Activated CD4-positive, alpha-beta T cell treated with anti-CD3 and anti-CD28 coated beads, Interleukin-2, amount 50 U/mL, for 1 hour (primary cell): ENCODE results near the gene SORBS1.

ENCODE experiments used
- DNase-seq: peaks from one replicate; pipeline ENCODE4 v3.0.0-alpha.2; 2020

Gene SORBS1

DNA sequence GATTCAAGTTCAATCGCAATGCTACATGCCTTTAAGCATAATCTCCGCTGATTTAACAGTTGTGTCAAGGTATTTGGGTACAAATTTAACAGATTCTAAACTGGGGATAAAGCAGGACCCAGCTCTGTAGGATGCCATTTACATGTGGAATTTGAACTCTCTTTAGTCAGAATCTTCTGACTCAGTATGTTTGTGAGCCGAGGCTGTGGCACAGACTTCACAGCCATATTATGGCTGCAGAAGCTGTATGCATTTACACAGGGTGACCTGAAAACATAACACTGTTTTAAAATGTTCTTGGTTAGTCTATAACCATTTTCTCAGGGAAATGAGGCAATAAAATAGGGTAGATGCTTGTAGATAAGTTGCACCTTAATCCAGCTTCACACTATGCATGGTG lies 279.1 kb downstream of the SORBS1 start:
- no peak for DNase-seq

- no peak for DNase-seq
Observed at GRCh38 chr10:95281206-95281605, 280.0 kb downstream of the SORBS1 start.

DNA sequence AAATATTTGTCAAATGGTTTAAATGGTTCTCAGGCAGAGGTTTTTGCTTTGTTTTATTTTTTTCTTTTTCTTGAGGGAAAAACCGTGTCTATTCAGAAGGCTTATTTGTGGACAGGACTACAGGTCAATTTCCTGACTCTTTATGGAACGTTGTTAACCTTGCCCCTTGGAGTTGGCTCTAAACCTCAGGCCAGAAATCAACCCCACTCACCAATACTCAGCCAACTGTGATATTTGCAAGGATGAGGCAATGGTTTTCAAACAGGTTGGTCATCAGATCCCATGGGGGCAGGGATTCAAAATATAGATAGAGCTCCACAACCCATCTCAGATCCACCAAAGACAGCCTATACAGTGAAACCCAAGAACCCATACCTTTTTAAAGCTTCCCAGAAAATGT lies 280.5 kb downstream of the SORBS1 start:
- no peak for DNase-seq

GRCh38 chr10:95279042-95279820 lies 281.9 kb downstream of the SORBS1 start:
- DNase-seq = no peak

DNA sequence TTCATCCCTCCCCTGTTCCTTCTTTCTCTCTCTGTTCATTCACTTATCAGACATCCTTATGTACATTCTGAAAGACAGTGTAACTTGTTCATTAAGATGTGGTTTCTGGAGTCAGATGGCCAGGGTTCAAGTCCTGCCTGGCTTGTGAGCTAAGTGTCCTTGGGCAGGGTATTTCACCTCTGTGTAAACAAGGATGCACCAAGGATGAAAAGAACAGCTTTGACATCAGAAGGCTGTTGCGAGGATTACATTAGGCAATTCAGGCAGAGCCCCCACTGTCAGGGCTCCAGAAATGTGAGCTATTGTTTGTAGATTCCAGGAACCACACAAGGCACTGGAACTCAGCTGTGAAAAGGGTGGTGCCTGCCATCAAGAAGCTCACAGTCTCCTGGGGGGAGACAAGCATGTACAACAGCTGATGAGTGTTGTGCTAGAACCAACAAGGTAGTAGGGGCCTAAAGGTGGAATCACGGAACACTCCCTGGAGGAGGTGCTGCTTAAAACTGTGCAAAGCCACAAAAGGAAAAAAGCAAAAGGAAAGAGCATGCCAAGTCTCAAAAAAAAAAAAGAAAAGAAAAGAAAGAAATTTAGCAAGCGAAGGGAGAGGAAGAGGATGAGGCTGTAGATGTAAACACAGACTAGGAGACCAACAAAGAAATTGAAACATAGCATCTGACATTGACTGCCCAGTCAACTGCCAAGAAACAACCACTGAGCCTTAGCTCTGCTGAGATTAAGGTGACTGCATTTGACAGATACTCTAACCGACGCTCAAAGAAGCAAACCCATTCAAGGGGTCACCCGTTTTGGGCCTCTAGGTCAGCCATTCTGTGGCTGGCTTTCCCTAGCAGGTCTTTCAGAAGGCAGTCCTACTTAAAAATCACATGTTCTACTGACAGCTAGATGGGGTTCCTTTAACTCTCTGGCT lies 282.8 kb downstream of the SORBS1 start:
- no peak for DNase-seq

DNA sequence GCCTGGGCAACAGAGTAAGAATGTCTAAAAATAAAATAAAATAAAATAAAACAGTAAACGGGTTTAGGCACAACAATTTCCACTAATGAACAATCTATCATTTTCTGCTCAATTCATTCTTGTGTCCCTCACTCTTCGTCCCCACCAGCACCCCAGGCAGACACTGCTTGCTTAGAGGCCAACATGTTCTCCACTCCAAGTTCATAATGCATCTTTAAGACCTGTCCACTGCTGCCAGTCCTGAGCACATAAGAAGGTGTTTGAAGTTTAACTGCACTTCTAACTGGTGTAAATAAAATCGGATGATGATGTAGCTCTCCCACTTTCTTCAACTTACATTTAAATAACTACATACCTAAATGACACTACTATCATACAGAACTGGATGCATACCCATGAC lies 283.6 kb downstream of the SORBS1 start:
- no peak for DNase-seq

- DNase-seq = no peak
Observed at GRCh38 chr10:95277201-95277570, 284.0 kb downstream of the SORBS1 start.

- no peak for DNase-seq
Observed at GRCh38 chr10:95276367-95277200, 284.6 kb downstream of the SORBS1 start.

DNA sequence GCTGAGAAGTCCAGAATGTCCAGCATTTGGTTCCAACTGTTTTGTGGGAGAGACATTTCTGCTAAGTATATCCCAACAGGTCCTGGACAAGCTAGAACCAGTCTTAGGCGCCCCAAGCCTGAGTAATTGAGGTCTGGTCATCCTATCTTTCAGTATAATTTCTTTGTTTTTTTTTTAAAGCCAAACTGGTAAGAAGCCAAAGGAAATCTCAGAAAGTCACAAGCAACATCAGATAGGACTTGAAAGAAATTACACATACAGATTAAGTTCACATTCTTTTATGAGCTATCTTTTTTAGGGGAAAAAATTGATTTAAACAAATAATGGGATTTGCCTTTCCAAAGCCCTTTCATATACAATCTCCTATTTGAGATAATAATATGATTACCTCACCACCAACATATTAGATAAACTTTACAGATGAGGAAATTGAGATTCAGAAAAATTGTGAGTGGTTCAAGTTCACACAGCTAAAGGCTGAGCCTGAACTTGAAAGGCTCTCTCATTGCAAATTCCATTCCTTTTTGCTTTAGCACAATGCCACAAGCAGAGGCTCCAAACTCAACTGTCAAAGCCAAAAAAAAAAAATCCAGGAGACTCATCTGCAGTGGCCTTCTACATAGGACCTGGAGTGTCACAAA lies 285.3 kb downstream of the SORBS1 start:
- no peak for DNase-seq

DNA sequence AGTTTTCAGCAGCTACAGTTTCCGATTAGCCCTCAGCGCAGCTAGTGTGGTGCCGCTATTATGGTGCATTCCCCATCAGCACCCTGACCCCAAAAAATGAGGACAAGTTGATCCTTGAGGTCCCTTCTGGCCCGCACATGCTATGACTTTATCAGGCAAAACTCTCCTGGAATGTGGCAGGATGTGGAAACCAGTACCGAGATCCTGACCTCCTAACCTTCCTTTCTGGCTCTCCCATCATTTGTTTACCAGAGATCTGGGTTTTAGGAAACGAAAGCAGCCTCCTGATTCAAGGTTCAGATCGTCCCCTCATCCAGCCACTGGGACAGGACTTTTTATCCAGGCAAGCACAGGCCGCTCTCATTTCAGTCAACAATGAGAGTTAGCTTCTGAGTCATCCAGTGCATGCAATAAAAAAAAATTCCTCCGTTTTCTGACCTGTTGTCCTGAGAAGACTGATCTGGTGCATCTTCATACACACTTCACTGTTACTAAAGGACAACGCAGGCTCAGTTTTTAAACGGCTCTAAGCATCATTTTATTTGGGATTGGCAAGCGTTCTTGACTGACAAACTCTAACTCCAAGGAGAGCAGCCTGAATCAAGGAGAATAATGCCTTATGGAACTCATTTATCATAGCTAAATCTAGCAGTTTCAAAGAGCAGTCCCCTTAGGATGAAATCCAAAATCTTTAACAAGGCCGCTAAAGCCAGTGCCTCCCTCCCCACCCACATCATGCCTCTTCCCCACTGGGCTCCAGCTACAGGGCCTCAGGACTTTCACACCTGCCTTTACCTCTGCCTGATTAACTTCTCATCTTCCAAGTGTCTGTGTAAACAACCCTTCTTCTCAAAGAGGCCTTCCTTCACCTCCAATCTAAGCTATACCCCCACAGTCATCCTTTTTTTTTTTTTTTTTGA lies 287.5 kb downstream of the SORBS1 start:
- no peak for DNase-seq

GRCh38 chr10:95268438-95268837 lies 292.7 kb downstream of the SORBS1 start:
- DNase-seq = no peak

DNA sequence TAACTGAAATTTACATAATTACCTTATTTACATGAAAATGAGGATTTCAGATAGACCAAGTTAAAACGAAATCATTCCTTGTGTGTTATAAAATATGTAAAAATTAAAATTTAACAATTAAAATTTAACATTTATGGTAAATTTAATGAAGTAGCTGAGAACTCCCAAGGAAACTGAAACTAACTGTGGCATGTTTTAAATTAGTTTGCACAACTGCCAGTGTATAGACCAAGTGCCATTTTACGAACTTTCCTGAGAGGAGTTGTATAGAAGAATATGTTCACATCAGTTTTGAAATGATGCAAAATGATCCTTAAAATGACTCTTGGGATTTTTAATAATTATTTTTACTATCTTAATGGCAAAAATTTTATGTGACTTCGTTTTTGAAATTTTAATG lies 293.9 kb downstream of the SORBS1 start:
- no peak for DNase-seq

GRCh38 chr10:95266674-95267095 lies 294.5 kb downstream of the SORBS1 start:
- DNase-seq = no peak

DNA sequence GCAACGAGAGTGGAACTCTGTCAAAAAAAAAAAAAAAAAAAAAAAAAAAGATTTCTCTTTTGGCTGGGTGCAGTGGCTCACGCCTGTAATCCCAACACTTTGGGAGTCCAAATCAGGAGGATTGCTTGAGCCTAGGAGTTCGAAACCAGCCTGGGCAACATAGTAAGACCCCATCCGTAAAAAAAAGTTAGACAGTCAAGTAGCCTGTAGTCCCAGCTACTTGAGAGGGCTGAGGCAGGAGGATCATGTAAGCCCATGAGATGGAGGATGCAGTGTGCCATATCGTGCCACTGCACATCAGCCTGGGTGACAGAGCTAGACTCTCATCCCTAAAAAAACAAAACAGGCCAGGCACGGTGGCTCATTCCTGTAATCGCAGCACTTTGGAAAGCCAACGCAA lies 295.6 kb downstream of the SORBS1 start:
- no peak for DNase-seq

DNA sequence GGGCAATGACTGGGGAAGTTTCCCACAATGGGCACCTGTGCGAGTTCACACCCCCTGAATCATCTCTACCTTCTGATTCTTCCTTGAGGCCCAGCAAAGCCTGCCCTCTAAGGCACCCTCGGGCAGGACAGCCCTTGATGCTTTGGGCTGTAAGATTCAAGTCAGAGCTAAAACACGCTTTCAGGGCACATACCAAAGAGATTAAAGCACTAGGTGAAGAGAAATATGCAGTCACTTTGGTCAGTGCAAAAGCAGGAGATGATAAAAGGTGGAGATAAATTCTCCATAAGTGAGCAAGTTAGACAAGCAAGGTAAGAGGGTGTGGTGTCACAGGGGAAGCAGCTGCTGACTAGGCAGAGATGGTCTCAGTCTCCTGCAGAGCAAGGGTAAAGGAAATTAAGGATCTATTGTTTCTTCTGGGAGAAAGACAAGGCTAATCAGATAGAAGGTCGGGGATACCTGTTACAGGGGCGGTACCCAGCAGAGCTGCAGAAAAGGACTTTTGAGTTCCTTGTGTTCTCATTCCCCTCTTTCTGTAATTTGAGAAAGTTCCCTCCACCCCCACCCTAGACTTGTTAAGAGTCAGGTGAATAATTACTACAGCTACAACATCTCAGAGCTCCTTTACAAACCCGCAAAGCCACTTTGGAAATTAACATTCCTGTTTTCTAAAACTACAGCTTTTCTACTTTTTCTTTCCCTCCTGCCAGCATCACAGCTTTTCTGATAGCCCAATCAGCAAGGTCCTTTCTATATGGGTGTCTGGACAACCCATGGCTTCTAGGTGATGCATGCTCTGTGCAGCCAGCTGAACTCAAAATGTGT lies 296.7 kb downstream of the SORBS1 start:
- DNase-seq = no peak

GRCh38 chr10:95263864-95264226 lies 297.3 kb downstream of the SORBS1 start:
- DNase-seq = no peak

- no peak for DNase-seq
Observed at GRCh38 chr10:95262763-95263518, 298.2 kb downstream of the SORBS1 start.

DNA sequence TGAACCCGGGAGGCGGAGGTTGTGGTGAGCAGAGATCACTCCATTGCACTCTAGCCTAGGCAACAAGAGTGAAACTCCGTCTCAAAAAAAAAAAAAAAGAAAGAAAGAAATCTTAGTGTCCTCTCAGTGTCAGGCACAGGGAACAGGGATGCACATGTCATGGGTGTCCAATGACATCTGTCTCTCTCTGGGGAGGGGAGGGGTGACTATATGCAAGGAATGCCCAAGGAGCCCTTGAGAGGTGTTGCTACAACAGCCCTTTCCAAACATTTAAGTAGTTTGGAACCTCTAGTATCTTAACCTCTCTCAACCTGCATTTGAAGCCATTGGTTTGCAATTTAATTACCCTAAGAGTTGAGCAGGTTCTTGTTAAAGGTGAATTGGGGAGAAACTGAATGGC lies 299.2 kb downstream of the SORBS1 start:
- no peak for DNase-seq
